Retinal pigment epithelial cell (primary cell): ENCODE measurements around the gene RBM3.

ENCODE experiments used
- DNase-seq: peaks from one replicate; pipeline ENCODE4 v3.0.0-alpha.2; 2010; ENCODE audit warnings: low read depth
- H3K4me3 ChIP-seq: 2 replicates; pipeline ENCODE4 v1.5.1; 2011; ENCODE audit warnings: mild to moderate bottlenecking, low read length, control low read depth, moderate library complexity
- CTCF ChIP-seq: conservative IDR thresholded peaks from 2 replicates; pipeline ENCODE4 v1.5.1; 2011; ENCODE audit warnings: low read depth, low read length, control low read depth, inconsistent platforms

The RBM3 gene

GRCh38 chrX:48559636-48560035 lies 14.6 kb upstream of the RBM3 start:
- no peak overlapping the region for H3K4me3 ChIP-seq
- no peak for TF ChIP-seq CTCF
- no peak for DNase-seq

- H3K4me3 ChIP-seq = no peak overlapping the region
- DNase-seq = no peak
- TF ChIP-seq CTCF = no peak
Measured at GRCh38 chrX:48560056-48560455, 14.2 kb upstream of the RBM3 start.

- no peak overlapping the region for H3K4me3 ChIP-seq
- DNase-seq = no peak
- no peak for TF ChIP-seq CTCF
Measured at GRCh38 chrX:48560681-48561080, 13.6 kb upstream of the RBM3 start.

- H3K4me3 ChIP-seq = no peak overlapping the region
- DNase-seq = no peak
- no peak for TF ChIP-seq CTCF
Measured at GRCh38 chrX:48569958-48570357, 4.3 kb upstream of the RBM3 start.

GRCh38 chrX:48573690-48574269 lies 504 bp upstream of the RBM3 start:
- no peak for DNase-seq
- peak overlapping the region; percentile 71 for H3K4me3 ChIP-seq
- no peak for TF ChIP-seq CTCF

- DNase-seq = no peak
- no peak for TF ChIP-seq CTCF
- H3K4me3 ChIP-seq = peak overlapping the region; percentile 71
Measured at GRCh38 chrX:48575642-48576041, 1.4 kb downstream of the RBM3 start.

GRCh38 chrX:48576108-48576507 lies 1.8 kb downstream of the RBM3 start:
- no peak for DNase-seq
- TF ChIP-seq CTCF = no peak
- peak overlapping the region; percentile 71 for H3K4me3 ChIP-seq
